Measurements from ENCODE around the gene KCTD7.
A peak's percentile ranks its signal among the peaks of the same experiment; 100 is the strongest.

GRCh38 chr7:66591799-66592596, 36.7 kb upstream of the KCTD7 start:
- TF ChIP-seq CTCF (IDR thresholded peaks at IDR 0.05): no peak
- peak; percentile 34 to 89 for TF ChIP-seq POLR2A (IDR thresholded peaks at IDR 0.05)

All from thyroid gland (tissue), 4 donors.